Measurements from ENCODE around the gene ZFP69B.

Gene ZFP69B

DNA sequence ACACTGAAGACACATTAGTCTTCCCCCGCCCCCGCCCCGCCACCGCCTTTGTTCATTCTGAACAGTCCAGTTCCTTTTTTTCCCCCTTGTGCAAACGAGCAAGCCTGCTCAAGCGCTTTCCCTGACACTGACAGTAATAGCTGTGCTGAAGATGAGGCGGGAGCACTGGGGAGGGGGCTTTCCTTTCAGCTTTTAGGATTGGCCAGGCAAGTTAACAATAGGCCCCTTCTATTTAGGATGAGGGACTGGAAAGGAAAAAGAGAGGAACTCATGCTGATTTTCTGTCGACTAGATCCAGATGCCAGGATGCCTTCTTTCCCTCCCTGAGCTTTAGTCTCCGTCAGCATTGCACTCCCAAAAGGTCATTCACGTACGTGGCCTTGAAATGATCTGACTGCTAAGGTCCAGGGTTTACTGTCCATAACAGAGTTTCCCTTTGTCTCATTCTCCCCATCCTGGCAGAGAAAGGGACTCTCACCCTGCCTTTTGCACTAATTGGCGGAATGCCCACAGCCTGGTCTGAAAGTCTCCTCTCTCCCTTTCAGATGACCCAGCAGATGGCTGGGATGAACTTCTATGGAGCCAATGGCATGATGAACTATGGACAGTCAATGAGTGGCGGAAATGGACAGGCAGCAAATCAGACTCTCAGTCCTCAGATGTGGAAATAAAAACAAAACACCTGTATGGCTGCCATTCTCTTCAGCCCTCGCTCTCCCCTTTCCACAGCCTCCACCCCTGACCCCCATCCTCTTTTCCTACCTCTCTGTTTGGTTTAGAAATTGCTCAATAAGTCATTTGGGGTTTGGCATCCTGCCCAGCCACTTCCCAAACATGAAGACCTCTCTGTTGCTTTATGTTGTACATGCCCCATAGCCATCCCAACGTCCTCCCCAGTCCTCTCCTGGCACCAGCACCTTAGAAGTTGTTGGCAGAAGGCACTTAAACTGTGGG lies 28.6 kb upstream of the ZFP69B start:
- in situ Hi-C loops (cut with HindIII; ENCODE audit: low pct_unique_long_range_greater_than_20kb, low sequenced_read_pairs): no loop called here
- TF ChIP-seq JUND (IDR thresholded peaks at IDR 0.05; ENCODE audit: low read depth): no peak
- DNase-seq (ENCODE audit: low read depth in 1 of 2, low spot score in 1 of 2): peak in 1 of 2 experiments; percentile 1

DNA sequence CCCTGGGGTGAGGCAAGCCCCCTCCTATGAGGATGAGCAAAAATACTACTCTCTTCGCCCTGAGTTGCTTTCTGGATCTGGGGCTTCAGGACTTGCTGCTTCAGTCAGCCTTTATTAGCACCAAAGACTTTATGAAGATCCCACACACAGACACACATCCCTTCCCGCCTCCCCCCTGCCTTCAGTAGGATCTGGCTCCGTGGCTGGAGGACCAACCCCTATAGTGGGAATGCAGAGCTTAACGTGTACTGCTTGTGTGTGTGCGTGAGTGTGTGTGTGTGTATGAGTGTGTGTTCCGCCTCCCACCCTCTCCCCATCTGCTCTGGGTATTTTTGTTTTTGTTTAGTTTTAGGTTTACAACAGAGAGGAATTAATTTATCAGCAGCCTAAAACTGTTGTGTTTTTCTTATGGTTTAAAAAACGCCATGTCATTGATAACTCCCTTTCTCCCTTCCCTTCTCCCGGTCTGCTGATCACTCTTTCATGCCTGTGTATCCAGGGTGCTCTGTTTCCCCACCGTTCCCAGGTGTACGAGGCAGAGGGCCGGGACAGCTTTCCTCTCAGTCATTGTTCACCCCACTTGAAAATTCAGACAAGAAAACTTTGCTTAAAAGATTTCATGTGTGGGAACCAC lies 27.5 kb upstream of the ZFP69B start:
- no peak for TF ChIP-seq JUND (IDR thresholded peaks at IDR 0.05; ENCODE audit: low read depth)
- no peak for DNase-seq (ENCODE audit: low read depth in 1 of 2, low spot score in 1 of 2)
- in situ Hi-C loops (cut with HindIII; ENCODE audit: low pct_unique_long_range_greater_than_20kb, low sequenced_read_pairs): no loop called here

DNA sequence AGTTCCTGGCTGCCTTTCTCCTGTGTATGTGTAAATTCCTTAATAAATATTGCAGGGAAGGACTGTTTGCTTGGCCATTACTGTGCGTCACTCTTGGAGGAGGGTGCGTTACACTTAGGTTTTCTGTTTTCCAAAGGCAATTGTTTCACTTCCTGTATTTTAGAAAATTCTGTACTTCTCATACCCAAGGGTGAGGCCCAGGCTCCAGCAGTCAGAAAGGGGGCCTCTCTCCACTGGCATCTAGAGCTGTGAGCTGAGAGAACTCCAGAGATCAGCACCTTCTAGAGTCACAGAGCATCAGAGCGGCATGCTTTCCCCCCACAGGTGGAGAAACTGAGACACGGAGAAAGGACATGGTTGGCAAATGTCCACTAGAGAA lies 27.0 kb upstream of the ZFP69B start:
- no peak for TF ChIP-seq JUND (IDR thresholded peaks at IDR 0.05; ENCODE audit: low read depth)
- in situ Hi-C loops (cut with HindIII; ENCODE audit: low pct_unique_long_range_greater_than_20kb, low sequenced_read_pairs): no loop called here
- no peak for DNase-seq (ENCODE audit: low read depth in 1 of 2, low spot score in 1 of 2)

DNA sequence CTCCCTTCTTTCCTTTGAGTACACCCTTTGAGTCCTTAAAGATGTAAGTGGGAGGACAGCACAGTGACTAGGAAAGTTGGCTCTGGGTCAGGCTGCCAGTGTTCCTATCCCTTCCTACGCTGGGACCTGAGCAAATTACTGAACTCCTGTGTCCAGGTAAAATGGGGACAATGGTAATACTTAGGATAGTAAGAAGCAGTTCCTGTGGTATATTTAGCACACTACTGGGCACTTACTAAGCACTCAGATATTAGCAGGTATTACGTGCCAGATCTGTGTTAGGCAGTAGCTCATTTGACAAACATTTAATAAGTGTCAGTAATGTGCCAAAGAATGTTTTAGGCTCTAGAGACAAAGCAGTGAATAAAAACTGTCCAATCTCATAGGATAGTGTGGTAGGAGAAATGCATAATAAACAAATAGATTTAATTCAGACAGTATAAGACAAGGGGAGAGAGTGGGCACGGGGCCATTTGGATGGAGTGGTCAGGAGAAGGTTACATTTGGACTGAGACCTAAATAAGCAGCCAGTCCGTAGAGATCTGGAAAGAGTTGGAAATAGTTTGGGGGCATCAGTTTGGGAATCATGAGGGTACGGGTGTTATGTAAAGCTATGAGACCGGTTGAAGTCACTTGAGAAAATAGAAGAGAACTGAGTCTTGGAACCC lies 26.2 kb upstream of the ZFP69B start:
- DNase-seq (ENCODE audit: low read depth in 1 of 2, low spot score in 1 of 2): no peak
- in situ Hi-C loops (cut with HindIII; ENCODE audit: low pct_unique_long_range_greater_than_20kb, low sequenced_read_pairs): no loop called here
- TF ChIP-seq JUND (IDR thresholded peaks at IDR 0.05; ENCODE audit: low read depth): no peak

DNA sequence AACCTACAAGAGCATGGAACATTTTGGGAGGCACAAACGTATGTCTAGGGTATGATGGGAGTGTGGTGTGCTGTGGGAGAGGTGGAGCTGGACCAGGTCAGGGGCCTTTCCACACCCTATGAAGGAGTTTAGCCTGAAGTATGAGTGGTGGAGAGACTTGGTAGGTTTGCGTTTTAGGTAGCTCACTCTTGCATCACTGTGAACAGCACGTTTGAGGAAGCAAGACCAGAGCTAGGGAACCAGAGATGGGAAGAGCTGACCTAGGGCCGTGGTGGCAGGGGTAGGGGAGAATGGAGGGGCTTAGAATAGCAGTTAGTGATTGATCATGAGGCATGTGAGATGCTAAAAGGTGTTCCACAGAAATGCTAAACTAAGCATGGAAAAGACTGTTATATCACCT lies 25.1 kb upstream of the ZFP69B start:
- no peak for TF ChIP-seq JUND (IDR thresholded peaks at IDR 0.05; ENCODE audit: low read depth)
- in situ Hi-C loops (cut with HindIII; ENCODE audit: low pct_unique_long_range_greater_than_20kb, low sequenced_read_pairs): no loop called here
- no peak for DNase-seq (ENCODE audit: low read depth in 1 of 2, low spot score in 1 of 2)

DNA sequence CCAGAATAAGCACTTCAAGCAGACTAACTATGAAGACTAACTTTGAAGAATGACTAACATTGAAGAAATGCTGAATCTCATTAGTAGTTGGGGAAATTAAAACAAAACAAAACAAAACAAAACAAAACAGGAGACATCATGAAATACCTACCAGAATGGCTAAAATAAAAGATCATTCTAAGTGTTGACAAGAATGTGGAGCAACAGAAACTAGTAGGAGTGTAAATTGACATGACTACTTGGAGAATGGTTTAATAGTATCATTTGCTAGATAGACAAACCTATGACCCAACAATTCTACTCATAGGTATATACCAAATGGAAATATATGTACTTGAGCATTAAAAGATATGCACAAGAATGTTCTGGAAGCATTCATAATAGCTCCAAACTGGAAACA lies 18.9 kb upstream of the ZFP69B start:
- in situ Hi-C loops (cut with HindIII; ENCODE audit: low pct_unique_long_range_greater_than_20kb, low sequenced_read_pairs): no loop called here
- TF ChIP-seq JUND (IDR thresholded peaks at IDR 0.05; ENCODE audit: low read depth): no peak
- DNase-seq (ENCODE audit: low read depth in 1 of 2, low spot score in 1 of 2): no peak

DNA sequence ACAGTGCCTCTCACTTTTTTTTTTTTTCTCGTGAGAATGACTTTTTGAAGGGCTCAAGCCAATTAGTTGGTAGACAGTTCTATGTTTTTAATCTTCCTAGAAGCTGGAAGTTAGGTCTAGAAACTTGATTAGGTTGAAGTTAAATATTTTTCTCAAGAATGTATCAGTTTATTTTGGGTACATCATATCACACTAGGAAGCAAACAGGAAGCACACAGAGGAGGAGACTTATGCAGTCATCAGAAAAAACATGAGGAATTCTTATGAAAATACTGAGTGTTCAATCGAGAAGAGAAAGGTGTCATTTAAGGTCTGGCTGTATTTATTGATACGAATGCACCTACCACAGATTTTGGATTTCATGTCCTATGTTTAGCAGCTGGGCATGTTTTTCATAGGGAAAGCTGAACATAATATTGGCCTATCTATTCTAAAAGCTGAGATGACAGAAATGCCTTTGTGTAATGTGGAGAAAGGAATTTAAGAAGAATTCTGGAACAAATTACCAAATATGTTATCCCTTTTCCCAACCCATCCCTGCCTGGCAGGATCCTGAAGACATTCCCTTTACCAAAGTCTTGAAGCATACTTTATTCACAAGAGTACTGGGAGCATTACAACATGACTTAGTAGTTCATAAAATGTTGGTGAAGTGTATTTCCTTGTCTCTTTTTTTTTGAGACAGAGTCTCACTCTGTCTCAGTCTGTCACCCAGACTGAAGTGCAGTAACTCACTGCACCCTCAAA lies 17.5 kb upstream of the ZFP69B start:
- DNase-seq (ENCODE audit: low read depth in 1 of 2, low spot score in 1 of 2): no peak
- in situ Hi-C loops (cut with HindIII; ENCODE audit: low pct_unique_long_range_greater_than_20kb, low sequenced_read_pairs): no loop called here
- TF ChIP-seq JUND (IDR thresholded peaks at IDR 0.05; ENCODE audit: low read depth): no peak

DNA sequence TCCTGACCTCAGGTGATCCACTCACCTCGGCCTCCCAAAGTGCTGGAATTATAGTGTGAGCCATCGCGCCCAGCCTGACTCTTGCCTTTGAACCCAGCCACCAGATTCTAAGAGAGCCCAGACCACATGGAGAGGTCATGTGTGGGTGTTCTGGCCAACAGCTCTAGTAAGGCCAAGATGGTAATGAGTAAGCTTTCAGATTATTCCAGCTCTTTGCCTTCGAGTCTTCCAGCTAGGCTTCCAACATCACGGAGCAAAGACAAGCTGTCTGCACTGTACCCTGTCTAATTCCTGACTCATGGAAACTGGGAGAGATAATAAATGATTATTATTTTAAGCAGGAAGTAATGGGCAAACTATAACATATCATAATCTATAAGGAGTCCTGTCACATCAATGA lies 14.8 kb upstream of the ZFP69B start:
- in situ Hi-C loops (cut with HindIII; ENCODE audit: low pct_unique_long_range_greater_than_20kb, low sequenced_read_pairs): no loop called here
- DNase-seq (ENCODE audit: low read depth in 1 of 2, low spot score in 1 of 2): no peak
- TF ChIP-seq JUND (IDR thresholded peaks at IDR 0.05; ENCODE audit: low read depth): no peak

DNA sequence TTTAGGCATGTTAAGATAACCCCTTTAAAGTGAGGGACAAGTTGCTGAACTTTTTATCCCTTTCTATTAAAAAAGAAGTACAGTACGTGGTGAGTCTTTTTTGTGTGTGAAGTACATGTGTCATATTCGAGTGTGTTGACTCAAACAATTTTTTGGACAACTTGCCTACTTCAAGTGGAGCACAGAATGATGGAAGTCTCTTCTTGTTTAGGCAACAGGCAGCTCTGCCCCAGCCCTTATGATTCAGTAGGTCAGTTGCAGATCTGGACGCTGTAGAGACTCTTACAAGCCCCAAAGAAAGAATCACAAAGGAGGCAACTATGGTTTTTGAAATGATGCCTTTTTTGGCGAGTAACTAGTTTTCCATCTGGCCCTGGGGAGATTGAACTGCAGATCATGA lies 14.4 kb upstream of the ZFP69B start:
- DNase-seq (ENCODE audit: low read depth in 1 of 2, low spot score in 1 of 2): no peak
- no peak for TF ChIP-seq JUND (IDR thresholded peaks at IDR 0.05; ENCODE audit: low read depth)
- in situ Hi-C loops (cut with HindIII; ENCODE audit: low pct_unique_long_range_greater_than_20kb, low sequenced_read_pairs): no loop called here

DNA sequence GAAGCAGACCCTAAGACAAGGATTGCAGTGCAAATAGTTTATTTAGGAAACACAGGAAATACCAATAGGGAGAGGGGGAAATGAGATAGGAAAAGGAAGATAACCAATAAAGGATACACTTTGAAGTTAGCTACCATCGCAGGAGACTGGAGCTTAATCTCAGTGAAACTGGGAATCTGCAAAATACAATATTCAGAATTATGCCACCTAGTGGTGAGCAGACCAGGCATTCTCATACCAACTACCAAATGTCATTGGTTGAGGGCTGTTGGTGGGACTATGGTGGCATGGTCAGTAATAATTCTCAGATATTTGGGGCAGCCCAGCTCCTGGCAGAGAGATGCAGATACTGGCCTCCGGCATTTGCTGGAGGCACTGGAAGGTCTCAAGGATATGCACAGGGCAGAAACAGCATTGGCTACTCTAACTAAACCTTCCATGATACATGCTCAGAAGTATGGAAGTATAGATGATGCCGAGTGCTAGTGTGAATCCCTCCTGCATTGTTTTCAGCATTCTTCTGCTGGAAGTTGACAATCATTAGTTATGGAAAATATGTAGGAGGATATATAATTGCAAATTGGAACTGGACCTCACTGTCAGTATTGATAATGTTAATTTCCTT lies 11.8 kb upstream of the ZFP69B start:
- in situ Hi-C loops (cut with HindIII; ENCODE audit: low pct_unique_long_range_greater_than_20kb, low sequenced_read_pairs): no loop called here
- no peak for TF ChIP-seq JUND (IDR thresholded peaks at IDR 0.05; ENCODE audit: low read depth)
- DNase-seq (ENCODE audit: low read depth in 1 of 2, low spot score in 1 of 2): peak; percentile 28 to 33

DNA sequence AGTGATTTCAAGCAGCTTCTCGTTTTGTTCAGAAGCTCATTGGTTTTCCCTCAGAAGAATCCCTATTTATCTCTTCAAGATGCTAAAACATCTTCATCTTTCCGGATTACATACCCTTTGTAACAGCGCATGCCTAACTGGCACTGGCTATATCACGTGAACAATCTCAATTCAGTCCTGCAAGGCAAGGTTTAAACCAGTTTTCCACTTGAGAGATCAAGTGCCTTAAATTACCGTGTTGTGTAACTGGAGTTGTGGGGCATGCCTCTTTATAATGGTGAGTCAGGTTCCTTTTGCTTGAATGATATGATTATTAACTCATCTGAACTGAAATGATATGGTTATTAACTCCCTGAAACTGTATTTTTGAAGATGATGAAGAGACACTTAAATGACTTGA lies 11.0 kb upstream of the ZFP69B start:
- in situ Hi-C loops (cut with HindIII; ENCODE audit: low pct_unique_long_range_greater_than_20kb, low sequenced_read_pairs): no loop called here
- no peak for TF ChIP-seq JUND (IDR thresholded peaks at IDR 0.05; ENCODE audit: low read depth)
- DNase-seq (ENCODE audit: low read depth in 1 of 2, low spot score in 1 of 2): no peak

Measured in T47D (cell line).